ENCODE data around the gene PIGL. TPM values are rescaled to one million over a fixed set of nuclear protein-coding genes. Genes with fewer than 3 reads are reported as not detected.

Gene PIGL
- total and polyA plus RNA-seq, 2 experiments from 2014 or later = 32.9 to 47.3 TPM

GRCh38 chr17:16287563-16288027, 70.6 kb downstream of the PIGL start (continued):
- TF ChIP-seq CTCF (conservative IDR thresholded peaks at IDR 0.05; ENCODE audit: low read depth in 2 of 2) (no peak), REST (IDR thresholded peaks at IDR 0.05; ENCODE audit: unreplicated experiment) (no peak), JUNB (IDR thresholded peaks at IDR 0.05; ENCODE audit: unreplicated experiment) (no peak)

- H3K36me3 Mint-ChIP-seq (ENCODE audit: low read depth) = no peaks in the 10 kb centered on the region; the same call in 2 of the 3 replicates
- H3K27ac Mint-ChIP-seq = no peak overlapping the region
- DNase-seq (ENCODE audit: low spot score) = no peak
- H3K4me3 Mint-ChIP-seq = no peak overlapping the region
- ATAC-seq = no peak
- peaks cover 18% of the 10 kb centered on the region for H3K4me1 Mint-ChIP-seq
- no peaks in the 10 kb centered on the region for H3K36me3 ChIP-seq (ENCODE audit: insufficient read depth)
- no peaks in the 10 kb centered on the region for H3K9me2 ChIP-seq (ENCODE audit: insufficient read depth)
- peaks cover 13% of the 10 kb centered on the region for H3K27me3 Mint-ChIP-seq (ENCODE audit: insufficient read depth, low read depth, poor library complexity)
- H3K4me1 ChIP-seq (ENCODE audit: insufficient read depth) = peaks cover 11% of the 10 kb centered on the region
- H4K20me1 ChIP-seq (replicated peaks; ENCODE audit: insufficient read depth) = peaks cover 17% of the 10 kb centered on the region
- no peaks in the 10 kb centered on the region for H3K79me2 ChIP-seq (replicated peaks; ENCODE audit: insufficient read depth)
- H3K27ac ChIP-seq (ENCODE audit: low read depth) = no peak overlapping the region
- H3K4me3 ChIP-seq = no peak overlapping the region
- H3K4me2 ChIP-seq = no peak overlapping the region
- peaks cover 8% of the 10 kb centered on the region for H3F3A ChIP-seq (replicated peaks; ENCODE audit: low read depth)
- H3K9me3 Mint-ChIP-seq = no peaks in the 10 kb centered on the region
- H2AFZ ChIP-seq = no peak overlapping the region
- H3K27me3 ChIP-seq (ENCODE audit: insufficient read depth) = peaks cover 20% of the 10 kb centered on the region
- TF ChIP-seq NANOG (IDR thresholded peaks at IDR 0.05; ENCODE audit: borderline replicate concordance) (no peak), EZH2phosphoT487 (IDR thresholded peaks at IDR 0.05; ENCODE audit: unreplicated experiment) (no peak), ZNF462 (CRISPR knock-in tag; IDR thresholded peaks at IDR 0.05) (no peak), CREB1 (CRISPR knock-in tag; IDR thresholded peaks at IDR 0.05; ENCODE audit: low read depth) (no peak), POLR2AphosphoS5 (IDR thresholded peaks at IDR 0.05; ENCODE audit: low read depth) (no peak), CTCF (conservative IDR thresholded peaks at IDR 0.05; ENCODE audit: low read depth in 2 of 2) (no peak), EZH2 (IDR thresholded peaks at IDR 0.05; ENCODE audit: low read depth, unreplicated experiment) (no peak)
These were observed 72.0 kb downstream of the PIGL start for GRCh38 chr17:16288860-16289571.
